GM19324 (cell line): ENCODE data around the gene MYOM1.

Experiments used
- ATAC-seq: cut with Tn5 transposase; IDR thresholded peaks from one replicate; pipeline ENCODE4 v1.9.1; 2021; ENCODE audit warnings: mild to moderate bottlenecking, moderate library complexity; ENCODE audit not compliant: unreplicated experiment, low FRiP score

The MYOM1 gene

GRCh38 chr18:3156325-3156640 is 63.5 kb downstream of the MYOM1 start:
- ATAC-seq = no peak

- ATAC-seq = no peak
These were observed 65.6 kb downstream of the MYOM1 start for GRCh38 chr18:3154214-3154613.

- ATAC-seq = peak; percentile 74
These were observed 66.6 kb downstream of the MYOM1 start for GRCh38 chr18:3153107-3153704.

GRCh38 chr18:3152294-3152693 is 67.5 kb downstream of the MYOM1 start:
- no peak for ATAC-seq

- ATAC-seq = no peak
These were observed 68.1 kb downstream of the MYOM1 start for GRCh38 chr18:3151399-3152264.

- no peak for ATAC-seq
These were observed 69.1 kb downstream of the MYOM1 start for GRCh38 chr18:3150688-3151087.

- ATAC-seq = no peak
These were observed 69.5 kb downstream of the MYOM1 start for GRCh38 chr18:3150274-3150673.

- ATAC-seq = no peak
These were observed 70.7 kb downstream of the MYOM1 start for GRCh38 chr18:3148930-3149535.

GRCh38 chr18:3147935-3148554 is 71.7 kb downstream of the MYOM1 start:
- ATAC-seq = no peak

GRCh38 chr18:3140986-3141639 is 78.7 kb downstream of the MYOM1 start:
- no peak for ATAC-seq

- no peak for ATAC-seq
These were observed 79.4 kb downstream of the MYOM1 start for GRCh38 chr18:3140342-3140741.

GRCh38 chr18:3139406-3139805 is 80.4 kb downstream of the MYOM1 start:
- no peak for ATAC-seq

- no peak for ATAC-seq
These were observed 81.3 kb downstream of the MYOM1 start for GRCh38 chr18:3138274-3138975.

- ATAC-seq = no peak
These were observed 84.2 kb downstream of the MYOM1 start for GRCh38 chr18:3135536-3135935.

- ATAC-seq = no peak
These were observed 87.1 kb downstream of the MYOM1 start for GRCh38 chr18:3132700-3133099.

GRCh38 chr18:3130344-3130743 is 89.4 kb downstream of the MYOM1 start:
- no peak for ATAC-seq

- peak; percentile 92 for ATAC-seq
These were observed 90.5 kb downstream of the MYOM1 start for GRCh38 chr18:3129053-3129864.

GRCh38 chr18:3126457-3127097 is 93.2 kb downstream of the MYOM1 start:
- no peak for ATAC-seq

- no peak for ATAC-seq
These were observed 94.9 kb downstream of the MYOM1 start for GRCh38 chr18:3124822-3125221.
